Colon (tissue), 2 donors: Measurements from ENCODE around the gene ZNF653.

Experiments used
- FAIRE-seq: peaks from 2 replicates; lab custom pipeline; 2012; peaks lifted over from hg19 to GRCh38; lab: Jason Lieb, UNC
- donor health status: control.
- donor health status: control.

ZNF653 gene

DNA sequence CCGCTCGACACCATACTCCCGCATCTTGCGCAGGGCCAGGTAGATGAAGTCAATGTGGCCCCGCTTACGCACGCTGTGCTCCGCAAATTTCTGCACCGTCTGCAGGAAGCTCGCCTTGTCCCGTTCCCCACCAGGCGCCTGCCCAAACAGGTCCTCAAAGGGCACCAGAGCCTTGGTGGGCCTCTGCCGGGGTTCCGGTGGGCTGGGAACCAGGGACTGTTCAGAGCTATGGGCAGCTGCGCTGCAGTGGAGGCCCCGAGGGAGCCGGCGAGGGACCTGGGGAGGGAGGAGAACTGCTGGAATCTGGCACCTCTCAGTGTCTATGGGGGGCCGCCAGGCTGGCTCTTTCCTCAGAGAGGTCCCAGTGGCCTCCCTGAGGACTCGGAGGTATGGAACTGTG lies 8.3 kb upstream of the ZNF653 start:
- no peak for FAIRE-seq

GRCh38 chr19:11510444-11510843 lies 4.8 kb upstream of the ZNF653 start:
- no peak for FAIRE-seq

GRCh38 chr19:11507370-11508078 lies 1.9 kb upstream of the ZNF653 start:
- no peak for FAIRE-seq

- FAIRE-seq, result no peak
Observed at GRCh38 chr19:11506967-11507366, 1.3 kb upstream of the ZNF653 start.

- FAIRE-seq, result no peak
Observed at GRCh38 chr19:11506101-11506555, 489 bp upstream of the ZNF653 start.

DNA sequence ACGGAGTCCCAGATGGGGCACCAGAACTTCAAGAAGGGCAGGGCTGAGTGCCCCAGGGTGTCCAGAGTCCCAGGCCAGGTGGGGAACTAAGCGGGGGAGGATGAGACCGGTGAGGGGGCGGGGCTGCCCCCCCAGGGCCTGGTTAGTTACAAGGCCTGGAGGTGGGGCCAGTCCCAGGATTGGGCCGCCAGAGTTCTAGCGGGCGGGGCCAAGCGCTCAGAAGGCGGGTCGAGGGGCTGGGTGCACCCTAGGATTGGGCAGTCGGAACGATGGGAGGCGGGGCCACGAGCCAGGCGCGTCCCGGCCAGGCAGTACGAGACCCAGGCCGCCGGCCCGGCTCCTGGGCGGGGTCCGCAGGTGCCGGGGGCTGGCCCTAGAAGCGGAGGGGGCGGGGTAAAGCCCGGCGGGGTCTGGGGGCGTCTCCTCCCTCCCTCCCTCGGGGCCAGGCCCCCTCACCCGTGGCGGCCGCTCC lies 571 bp downstream of the ZNF653 start:
- no peak for FAIRE-seq

GRCh38 chr19:11504502-11505031 lies 1.1 kb downstream of the ZNF653 start:
- FAIRE-seq, result no peak

DNA sequence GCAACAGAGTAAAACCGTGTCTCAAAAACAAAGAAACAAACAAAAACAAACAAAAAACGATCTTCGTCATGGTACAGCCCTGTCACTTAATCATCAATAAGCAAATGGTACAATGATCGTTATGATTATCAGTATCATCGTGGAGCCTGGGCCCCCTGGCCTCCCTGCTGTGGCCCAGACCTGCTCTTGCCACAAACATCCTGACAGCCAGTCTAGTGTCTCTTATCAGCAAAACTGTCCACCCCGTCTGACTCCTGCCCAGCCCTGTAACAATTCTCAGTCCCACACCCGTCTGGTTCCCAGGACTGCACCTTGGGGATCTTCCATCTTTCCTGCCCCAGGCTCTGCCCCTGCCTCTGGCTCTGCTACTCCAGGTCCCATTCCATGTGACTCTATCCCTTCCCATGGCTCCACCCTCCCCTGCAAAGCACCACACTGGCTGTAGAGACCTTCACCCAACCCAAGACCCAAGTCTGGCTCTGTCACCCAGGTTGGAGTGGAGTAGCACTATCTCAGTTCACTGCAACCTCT lies 5.7 kb downstream of the ZNF653 start:
- FAIRE-seq, result no peak

GRCh38 chr19:11499220-11499726 lies 6.4 kb downstream of the ZNF653 start:
- no peak for FAIRE-seq

DNA sequence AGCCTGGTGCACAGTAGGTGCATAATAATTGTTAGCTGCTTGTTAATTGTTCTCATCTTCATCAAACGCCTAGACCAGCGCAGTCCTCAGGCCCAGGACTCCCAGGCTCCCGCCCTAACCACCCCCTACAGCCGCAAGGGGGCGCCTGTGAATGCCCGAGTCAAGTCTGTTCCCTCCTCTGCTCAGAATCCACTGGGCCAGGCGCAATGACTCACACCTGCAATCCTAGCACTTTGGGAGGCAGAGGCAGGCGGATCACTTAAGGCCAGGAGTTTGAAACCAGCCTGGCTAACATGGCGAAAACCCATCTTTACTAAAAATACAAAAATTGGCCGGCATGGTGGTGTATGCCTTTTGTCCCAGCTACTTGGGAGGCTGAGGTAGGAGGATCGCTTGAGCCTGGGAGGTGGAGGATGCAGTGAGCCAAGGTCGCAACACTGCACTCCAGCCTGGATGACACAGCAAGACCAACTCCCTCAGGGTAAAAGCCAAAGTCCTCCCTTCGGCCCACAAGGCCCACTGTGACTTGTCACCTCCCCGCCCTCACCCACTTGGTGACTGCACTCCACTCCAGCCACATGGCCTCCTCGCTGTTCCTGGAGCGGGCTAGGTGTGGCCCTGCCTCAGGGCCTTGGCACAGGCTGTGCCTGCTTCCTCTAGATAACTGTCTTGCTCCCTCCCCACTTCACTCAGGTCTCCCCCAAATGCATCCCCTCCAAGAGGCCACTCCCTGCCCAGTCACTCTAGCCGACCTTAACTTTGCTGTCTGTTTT lies 9.1 kb downstream of the ZNF653 start:
- FAIRE-seq, result no peak

DNA sequence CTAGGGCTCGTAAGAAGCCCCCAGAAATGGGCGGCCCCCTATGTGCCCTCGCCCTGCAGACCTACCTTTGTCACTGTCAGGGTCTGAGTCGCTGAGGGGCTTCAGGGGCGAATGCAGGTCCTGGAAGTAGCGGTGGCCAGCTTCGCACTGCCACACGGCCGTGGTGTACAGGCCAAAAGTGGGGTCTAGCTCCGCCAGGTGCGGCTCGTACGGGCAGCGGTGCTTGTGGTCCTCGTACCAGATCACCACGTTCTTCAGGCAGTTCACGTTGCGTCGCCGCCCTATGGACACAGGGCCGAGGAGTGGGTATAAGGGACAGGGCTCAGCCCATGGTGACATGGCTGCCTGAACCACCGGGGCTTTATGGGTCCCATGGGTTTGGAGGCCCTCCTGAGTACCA lies 9.8 kb downstream of the ZNF653 start:
- no peak for FAIRE-seq

DNA sequence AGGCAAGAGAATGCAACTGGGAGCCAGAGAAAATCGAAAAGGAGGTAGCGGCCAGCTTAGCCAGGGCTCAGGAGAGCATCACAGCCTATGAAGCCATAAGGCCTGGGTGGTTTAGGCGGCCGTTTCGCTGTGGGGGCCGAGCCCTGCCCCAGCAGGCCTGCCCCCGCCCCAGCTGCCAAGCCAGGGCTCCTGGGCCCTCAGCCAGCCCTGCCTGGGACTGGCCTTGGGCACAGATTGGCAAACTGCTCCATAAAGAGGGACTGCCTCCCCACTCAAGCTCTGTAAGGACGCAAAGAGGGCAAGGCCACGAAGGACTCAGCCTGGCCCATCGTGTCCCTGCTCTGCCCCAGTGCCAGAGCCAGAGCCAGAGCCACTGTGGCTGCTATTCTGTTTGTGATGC lies 10.2 kb downstream of the ZNF653 start:
- FAIRE-seq, result no peak

- FAIRE-seq, result no peak
Observed at GRCh38 chr19:11494634-11495285, 10.9 kb downstream of the ZNF653 start.

- FAIRE-seq, result no peak
Observed at GRCh38 chr19:11489378-11489777, 16.3 kb downstream of the ZNF653 start.

DNA sequence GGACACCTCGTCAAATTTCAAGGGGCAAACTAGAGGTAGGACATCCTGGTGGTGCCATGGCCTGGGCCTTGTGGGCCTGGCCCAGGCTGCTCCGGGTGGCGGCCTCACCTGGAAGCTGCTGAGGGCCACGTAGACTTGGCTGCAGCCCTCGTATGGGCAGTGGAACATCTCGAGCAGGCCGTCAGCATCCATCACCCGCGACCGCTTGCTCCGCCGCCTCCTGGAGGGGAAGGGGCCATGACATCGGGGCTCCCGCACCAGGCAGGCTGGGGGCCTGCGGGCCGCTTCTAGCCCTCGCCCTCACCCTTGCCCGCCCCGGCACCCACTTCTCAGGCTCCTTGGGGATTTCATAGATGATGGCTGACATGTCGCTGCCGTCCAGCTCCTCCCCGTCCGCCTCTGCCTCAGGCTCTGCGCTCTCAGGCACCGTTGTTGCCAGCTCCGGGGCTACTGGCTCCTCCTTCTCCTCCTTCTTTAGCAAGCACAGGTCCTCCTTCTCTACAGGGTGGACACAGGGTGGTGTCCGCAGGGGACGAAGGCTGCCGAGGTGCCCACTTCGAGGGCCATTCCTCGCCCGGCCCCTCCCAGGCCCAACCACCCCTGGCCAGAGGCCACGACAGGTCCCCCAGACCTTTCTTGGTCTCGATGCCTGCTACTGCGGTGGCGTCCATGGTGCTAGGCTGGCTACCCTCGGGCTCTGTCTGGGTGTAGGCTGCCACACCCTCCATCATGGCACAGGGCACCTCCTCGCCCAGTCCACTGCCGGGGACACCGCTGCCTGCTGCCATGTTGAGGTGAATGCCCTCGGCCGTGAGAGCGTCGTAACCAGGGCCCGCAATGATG lies 18.8 kb downstream of the ZNF653 start:
- FAIRE-seq, result no peak

GRCh38 chr19:11485245-11485837 lies 20.3 kb downstream of the ZNF653 start:
- FAIRE-seq, result no peak

DNA sequence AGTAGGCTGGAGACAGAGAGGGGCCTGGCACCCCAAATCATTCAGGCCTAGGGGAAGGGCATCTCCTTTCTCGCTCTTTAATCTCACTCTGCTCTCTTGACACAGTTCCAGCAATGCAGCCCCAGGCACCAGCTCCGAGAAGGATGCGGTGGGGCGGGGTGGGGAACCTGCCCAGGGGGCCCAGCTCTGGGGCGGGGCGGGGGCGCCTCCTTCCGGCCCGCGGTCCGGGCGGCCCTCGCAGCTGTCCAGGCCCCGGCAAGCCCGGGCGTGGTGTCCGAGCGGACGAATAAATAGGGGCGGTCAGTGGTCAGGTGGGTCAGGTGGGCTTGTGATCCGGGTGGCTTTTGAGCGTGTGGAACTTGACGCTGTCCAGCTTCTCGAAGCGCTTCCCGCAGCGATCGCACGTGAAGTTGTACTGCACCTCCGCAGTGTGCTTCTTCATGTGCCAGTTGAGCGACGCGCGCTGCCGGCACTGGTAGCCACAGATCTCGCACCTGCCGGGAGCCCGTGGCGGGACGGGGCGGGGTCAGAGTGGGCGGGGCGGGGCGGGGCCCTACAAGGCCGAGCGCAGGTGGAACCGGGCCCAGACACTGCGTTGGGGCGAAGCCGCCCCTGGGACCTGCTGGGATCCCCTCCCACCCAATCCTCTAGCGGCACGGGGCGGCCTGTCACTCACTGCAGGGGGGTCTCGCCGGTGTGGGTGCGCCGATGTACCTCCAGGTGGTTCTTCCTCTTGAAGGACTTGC lies 22.1 kb downstream of the ZNF653 start:
- no peak for FAIRE-seq

GRCh38 chr19:11482384-11483050 lies 23.1 kb downstream of the ZNF653 start:
- FAIRE-seq, result no peak

GRCh38 chr19:11481534-11482383 lies 23.9 kb downstream of the ZNF653 start:
- no peak for FAIRE-seq
